GM12874 (cell line): ENCODE results near the gene TNK1.

Experiments used
- TF ChIP-seq, protein P1 (sequence below): IDR thresholded peaks from 2 replicates; pipeline ENCODE4 v1.5.1; 2011; ENCODE audit warnings: low read depth, mild to moderate bottlenecking, control low read depth, low read length, moderate library complexity; ENCODE audit not compliant: insufficient read depth

TNK1 gene

DNA sequence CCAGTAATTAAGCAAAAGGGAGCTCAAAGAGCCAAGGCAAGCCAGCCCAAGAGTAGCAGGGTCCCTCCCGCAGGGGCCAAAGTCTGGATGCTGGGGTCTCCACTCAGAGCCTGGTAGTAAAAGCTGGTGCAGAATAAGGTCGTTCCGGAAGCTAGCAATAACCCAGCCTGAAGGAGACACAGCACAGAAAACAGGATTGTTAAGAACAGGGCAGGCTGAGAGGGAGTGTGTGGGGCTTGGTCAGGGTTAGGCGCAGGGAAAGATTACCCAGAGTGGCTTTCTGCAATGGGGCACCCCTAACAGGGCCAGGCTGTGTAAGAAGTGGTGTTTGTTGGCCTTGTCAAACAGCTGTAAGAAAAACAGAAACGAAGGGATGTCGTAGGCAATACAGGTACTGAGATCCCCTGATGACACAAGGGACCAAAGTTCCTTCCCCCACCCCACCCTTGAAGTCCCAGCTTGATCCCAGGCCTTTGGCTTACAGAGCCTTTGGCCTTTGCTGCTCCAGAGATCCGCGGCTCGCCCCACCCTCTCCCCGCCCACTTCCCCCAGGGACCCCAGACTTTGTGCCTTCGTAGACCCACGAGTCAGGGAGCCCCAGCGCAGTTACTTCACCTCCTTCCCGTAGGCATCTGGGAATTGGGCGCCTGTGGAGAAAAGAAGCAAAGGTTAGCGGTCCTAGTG lies 22.3 kb downstream of the TNK1 start:
- TF ChIP-seq, protein P1, sequence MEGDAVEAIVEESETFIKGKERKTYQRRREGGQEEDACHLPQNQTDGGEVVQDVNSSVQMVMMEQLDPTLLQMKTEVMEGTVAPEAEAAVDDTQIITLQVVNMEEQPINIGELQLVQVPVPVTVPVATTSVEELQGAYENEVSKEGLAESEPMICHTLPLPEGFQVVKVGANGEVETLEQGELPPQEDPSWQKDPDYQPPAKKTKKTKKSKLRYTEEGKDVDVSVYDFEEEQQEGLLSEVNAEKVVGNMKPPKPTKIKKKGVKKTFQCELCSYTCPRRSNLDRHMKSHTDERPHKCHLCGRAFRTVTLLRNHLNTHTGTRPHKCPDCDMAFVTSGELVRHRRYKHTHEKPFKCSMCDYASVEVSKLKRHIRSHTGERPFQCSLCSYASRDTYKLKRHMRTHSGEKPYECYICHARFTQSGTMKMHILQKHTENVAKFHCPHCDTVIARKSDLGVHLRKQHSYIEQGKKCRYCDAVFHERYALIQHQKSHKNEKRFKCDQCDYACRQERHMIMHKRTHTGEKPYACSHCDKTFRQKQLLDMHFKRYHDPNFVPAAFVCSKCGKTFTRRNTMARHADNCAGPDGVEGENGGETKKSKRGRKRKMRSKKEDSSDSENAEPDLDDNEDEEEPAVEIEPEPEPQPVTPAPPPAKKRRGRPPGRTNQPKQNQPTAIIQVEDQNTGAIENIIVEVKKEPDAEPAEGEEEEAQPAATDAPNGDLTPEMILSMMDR: no peak

DNA sequence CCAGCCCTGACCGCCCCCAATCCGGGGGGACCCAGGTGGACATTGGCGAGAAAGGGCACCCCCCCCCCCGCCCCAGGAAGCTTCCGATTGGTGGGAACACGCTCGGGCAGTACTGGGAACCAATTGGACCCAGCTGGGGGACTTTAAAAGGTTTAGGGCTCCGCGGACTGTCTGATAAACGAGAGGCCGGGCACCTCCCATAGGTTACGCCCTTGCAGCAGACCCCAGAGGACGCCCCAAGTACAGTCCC lies 22.8 kb downstream of the TNK1 start:
- TF ChIP-seq, protein P1: no peak

DNA sequence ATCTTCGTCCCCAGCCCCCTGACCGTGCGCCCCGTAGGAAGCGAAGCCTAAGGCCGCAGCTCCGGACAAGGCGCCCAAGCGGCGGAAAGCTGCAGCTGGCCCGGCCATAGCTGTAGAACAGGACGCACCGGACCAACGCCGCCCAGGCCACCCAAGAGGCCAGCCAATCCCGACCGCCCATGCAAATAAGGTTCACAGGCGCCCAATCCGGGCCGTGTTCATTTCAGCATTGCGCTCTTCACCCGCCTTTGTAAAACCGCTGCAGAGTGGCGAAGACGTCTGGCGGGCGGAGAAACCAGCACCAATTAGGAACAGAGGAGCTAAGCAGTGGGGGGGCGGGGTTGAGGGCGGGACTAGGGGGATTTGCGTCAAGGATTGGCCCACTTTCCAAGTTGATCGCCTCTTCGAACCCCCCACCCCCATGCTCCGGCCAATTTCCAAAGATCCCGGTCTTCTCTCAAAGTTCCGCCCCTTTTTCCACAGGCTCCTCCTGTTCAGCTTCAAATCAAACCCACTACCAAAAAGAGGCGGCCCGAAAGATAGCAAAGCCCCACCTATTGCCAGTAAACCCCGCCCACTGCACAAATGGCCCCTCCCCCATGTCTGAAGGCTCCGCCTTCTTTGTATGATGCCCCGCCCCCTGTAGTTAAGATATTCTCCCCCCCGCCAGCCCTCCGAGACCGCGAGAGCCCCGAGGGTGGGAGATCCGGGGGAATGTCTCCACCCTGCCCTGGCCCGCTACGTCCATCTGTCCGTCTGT lies 23.3 kb downstream of the TNK1 start, which contains the start of gene TMEM256:
TMEM256 (minus strand) TSS at position 121 of the 760 bp plus-strand sequence; CDS start at position 108, 13 bp downstream.
- TF ChIP-seq, protein P1: no peak

DNA sequence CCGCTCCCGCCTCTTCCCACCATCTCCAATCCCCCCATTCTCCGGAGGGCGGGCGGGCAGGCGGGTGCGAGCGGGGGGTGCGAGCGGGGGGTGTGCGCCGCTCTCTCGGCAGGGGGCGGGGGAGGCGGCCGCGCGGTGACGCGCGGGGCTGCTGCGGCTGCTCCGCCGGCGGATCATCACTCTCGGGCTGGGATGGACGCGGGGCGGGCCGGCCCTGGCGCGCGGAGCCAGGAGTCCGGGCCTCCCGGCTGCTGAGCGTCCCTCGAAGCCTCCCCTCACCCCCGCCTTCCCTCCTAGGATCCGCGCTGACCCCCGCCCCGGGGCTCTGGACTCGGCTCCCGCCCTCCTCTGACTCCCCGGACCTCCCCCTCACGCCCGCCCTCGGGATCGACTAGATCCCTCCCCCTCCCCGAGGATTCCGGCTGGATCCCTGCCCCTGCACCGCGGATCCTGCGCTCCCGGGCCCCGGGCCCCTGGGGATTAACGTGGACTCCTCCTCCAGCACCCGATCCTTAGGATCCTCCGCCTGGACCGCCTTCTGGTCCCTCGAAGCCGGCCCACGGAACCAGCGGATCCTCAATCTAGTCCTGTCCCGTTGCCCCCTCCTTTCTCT lies 24.0 kb downstream of the TNK1 start:
- TF ChIP-seq, protein P1: no peak

DNA sequence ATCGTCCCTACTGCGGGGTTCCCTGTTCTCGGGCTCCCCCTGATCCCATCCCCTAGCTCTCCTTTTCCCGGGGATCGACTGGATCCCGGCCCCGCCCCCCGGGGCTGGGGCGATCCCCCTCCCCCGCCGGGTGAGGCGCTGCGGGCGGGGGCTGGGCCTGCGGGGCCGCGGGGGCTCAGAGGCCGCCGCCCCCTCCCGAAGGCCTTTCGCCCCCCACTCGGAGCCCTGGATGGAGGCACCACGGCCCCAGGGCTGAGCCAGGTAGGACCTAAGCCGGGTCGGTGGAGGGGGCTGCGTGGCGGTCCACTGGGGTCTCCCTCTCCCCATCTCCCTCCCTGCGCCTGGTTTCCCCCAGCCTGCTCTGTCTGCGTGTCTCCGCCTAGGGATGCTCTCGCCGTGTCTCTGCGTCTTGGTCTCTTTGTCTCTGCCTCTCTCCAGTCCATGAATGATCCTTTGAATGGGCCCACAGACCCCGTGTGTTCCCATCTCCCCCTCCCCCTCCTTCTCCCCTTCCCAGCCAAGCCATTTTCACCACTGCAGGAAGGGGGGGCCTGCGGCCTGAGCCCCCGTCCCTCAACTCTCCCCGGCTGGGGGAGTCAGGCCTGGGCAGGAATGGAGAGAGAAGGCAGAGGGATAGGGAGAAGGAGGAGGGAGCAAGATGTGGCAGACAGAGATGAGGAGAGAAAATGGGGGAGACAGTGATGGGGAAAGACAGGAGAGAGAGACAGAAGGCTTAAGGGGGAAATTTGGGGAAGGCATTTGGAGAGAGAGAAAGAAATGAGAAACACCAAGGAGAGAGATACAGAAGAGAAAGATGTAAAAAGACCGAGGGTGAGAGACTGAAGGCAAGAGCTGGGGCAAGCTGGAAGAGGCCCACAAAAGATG lies 24.7 kb downstream of the TNK1 start:
- TF ChIP-seq, protein P1: no peak

DNA sequence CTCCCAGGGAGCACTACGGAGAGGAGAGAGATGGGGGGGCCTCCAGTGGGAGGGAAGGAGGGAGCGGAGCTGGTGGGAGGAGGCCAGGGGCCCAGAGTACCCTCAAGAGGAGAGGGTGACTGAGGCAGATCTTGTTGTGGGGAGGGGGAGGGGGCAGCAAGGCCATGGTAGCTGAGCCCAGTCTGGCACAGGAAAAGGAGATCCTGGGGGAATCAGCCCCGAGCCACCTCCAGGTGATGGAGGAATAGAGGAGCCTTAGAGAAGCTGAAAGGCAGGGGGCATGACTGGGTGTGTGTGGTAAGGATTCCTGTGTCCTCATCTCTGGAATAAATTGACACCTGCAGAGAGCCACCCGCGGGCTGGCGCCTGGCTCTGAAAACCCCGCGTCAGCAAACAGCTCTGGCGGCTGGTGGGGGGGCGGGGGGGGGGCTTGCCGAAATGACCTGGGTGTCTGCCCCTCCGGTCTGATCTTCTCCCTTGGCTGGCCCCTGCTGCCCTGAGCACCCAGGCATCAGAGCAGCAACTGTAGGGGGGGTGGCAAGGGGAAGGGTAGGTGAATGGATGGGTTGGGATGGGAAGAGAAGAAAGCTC lies 25.4 kb downstream of the TNK1 start:
- TF ChIP-seq, protein P1: no peak
